ENCODE measurements around the gene KRTAP10-5.
"Not testable (repeated sequence)": the region's sequence is repeated elsewhere in the genome, so short reads cannot be mapped to it uniquely, and the experiment has no call there.

KRTAP10-5 gene

DNA sequence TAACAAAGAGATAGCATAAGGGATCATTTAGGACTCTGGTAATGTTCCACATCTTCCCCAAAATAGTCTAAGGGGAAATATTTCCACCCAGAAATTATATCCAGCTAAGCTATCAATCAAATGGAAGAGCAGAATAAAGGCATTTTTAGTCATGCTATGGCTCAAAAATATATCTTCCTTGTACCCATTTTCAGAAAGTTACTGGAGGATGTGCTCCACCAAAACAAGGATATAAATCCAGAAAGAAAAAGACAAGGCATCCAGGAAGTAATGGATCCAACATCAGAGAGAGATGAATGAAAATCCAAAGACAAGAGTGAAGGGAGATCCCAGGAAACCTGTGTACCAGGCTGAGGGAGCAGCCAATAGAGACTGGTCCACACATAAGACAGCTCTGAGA lies 28.8 kb upstream of the KRTAP10-5 start:
- TF ChIP-seq, protein P1, sequence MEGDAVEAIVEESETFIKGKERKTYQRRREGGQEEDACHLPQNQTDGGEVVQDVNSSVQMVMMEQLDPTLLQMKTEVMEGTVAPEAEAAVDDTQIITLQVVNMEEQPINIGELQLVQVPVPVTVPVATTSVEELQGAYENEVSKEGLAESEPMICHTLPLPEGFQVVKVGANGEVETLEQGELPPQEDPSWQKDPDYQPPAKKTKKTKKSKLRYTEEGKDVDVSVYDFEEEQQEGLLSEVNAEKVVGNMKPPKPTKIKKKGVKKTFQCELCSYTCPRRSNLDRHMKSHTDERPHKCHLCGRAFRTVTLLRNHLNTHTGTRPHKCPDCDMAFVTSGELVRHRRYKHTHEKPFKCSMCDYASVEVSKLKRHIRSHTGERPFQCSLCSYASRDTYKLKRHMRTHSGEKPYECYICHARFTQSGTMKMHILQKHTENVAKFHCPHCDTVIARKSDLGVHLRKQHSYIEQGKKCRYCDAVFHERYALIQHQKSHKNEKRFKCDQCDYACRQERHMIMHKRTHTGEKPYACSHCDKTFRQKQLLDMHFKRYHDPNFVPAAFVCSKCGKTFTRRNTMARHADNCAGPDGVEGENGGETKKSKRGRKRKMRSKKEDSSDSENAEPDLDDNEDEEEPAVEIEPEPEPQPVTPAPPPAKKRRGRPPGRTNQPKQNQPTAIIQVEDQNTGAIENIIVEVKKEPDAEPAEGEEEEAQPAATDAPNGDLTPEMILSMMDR (conservative IDR thresholded peaks at IDR 0.05; ENCODE audit: low read depth, low read length): no peak
- H3K4me3 ChIP-seq (ENCODE audit: low read depth, low read length): no peak overlapping the region

GRCh38 chr21:44606495-44606894 lies 26.1 kb upstream of the KRTAP10-5 start:
- DNase-seq (ENCODE audit: low read depth): no peak
- no peak overlapping the region for H3K4me3 ChIP-seq (ENCODE audit: low read depth, low read length)
- TF ChIP-seq, protein P1 (conservative IDR thresholded peaks at IDR 0.05; ENCODE audit: low read depth, low read length): no peak

More for the DNA sequence above, 28.8 kb upstream of the KRTAP10-5 start:
- no peak for DNase-seq (ENCODE audit: low read depth)

DNA sequence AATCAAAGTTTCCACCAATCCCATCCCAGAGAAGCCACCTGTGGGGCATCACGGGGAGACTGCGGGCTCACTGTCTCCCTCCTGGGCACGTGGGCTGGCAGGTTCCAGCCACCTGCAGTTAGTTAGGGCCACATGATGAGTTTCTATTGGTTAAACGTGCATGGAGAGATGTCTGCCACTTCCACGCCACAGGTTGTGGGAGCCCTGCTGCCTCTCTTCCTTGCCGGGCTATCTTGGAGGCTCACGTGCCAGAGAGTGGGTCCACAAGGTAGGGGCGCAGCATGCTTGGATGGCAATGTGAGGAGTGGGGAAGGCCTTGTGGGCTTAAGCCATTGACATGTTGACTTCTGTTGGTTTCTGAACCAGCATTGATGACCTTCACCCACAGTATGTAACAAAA lies 23.5 kb upstream of the KRTAP10-5 start:
- H3K4me3 ChIP-seq (ENCODE audit: low read depth, low read length): no peak overlapping the region
- no peak for DNase-seq (ENCODE audit: low read depth)

GRCh38 chr21:44603109-44603875 lies 22.9 kb upstream of the KRTAP10-5 start:
- no peak for DNase-seq (ENCODE audit: low read depth)

More for the DNA sequence above, 23.5 kb upstream of the KRTAP10-5 start:
- TF ChIP-seq, protein P1 (conservative IDR thresholded peaks at IDR 0.05; ENCODE audit: low read depth, low read length): no peak

DNA sequence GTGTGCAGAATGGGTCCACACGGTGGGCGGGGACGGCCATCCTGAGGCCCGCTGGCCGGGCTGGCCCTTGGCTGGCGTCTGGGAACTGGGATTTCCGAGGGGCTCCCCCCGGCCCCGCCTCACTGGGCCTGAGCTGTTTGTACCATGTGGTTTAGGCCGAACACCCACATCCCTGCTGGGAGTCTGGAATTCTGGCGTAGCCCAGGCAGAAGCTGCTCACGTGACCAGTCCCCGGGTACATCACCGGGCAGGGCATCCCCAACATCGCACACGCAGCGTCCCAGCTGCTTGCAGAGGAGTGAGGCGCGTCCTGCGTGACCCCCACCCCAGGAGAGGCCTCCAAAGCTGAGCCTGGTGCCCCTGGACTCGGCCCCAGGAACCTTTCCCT lies 22.1 kb upstream of the KRTAP10-5 start:
- no peak for DNase-seq (ENCODE audit: low read depth)
- TF ChIP-seq, protein P1 (conservative IDR thresholded peaks at IDR 0.05; ENCODE audit: low read depth, low read length): no peak
- no peak overlapping the region for H3K4me3 ChIP-seq (ENCODE audit: low read depth, low read length)

More at GRCh38 chr21:44603109-44603875, 22.9 kb upstream of the KRTAP10-5 start:
- TF ChIP-seq, protein P1 (conservative IDR thresholded peaks at IDR 0.05; ENCODE audit: low read depth, low read length): no peak
- no peak overlapping the region for H3K4me3 ChIP-seq (ENCODE audit: low read depth, low read length)

DNA sequence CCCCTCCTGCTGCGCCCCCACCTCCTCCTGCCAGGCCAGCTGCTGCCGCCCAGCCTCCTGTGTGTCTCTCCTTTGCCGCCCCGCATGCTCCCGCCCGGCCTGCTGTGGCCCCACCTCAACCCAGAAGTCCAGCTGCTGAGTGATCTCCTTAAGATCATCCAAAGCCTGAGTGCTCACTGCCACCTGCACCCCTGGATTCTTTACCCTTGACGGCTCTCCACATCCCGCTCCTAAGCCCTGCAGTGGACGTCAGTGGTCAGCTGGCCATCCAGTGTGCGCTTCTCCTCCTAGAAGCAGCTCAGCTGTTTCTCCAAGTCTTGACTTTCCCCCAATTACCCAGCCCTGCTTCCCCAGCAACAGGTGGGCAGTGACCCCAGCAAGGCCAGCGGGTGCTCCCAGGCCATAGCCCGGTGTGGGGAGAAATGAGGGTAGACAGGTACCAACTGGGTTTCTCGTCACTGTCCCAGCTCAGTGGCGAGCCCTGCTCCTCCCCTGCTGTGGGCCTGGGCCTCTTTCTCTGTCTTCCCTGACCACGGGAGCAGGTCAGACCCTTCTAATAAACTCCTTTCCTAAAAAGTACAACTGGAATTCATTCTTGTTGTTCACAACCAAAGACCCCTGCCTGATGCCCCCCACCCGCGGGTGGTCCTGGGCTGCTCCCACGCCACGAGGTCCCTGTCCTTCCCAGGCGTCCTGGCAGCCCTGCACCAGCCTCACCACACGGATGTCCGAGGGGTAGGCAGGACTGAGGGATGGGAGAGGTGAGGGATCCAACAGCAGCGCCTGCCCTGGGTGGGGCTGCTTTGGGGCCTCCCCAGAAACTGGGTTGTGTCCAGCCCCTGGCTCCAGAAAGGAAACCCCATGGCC lies 21.4 kb upstream of the KRTAP10-5 start:
- DNase-seq (ENCODE audit: low read depth): no peak
- no peak overlapping the region for H3K4me3 ChIP-seq (ENCODE audit: low read depth, low read length)
- TF ChIP-seq, protein P1 (conservative IDR thresholded peaks at IDR 0.05; ENCODE audit: low read depth, low read length): no peak

- not testable (repeated sequence) for DNase-seq (ENCODE audit: low read depth)
These were observed 20.7 kb upstream of the KRTAP10-5 start for GRCh38 chr21:44601091-44601490.

GRCh38 chr21:44600118-44600978 lies 19.9 kb upstream of the KRTAP10-5 start, which contains the start of gene KRTAP10-7:
Gene KRTAP10-7, plus strand, starts transcription at chr21:44600597. Its CDS starts 25 bp downstream, at chr21:44600622.
- H3K4me3 ChIP-seq (ENCODE audit: low read depth, low read length); DNase-seq (ENCODE audit: low read depth): not testable (repeated sequence)

More at GRCh38 chr21:44601091-44601490, 20.7 kb upstream of the KRTAP10-5 start:
- H3K4me3 ChIP-seq (ENCODE audit: low read depth, low read length): not testable (repeated sequence)

Data from choroid plexus epithelial cell (primary cell).